ENCODE results near the gene SKA3.

SKA3 gene

DNA sequence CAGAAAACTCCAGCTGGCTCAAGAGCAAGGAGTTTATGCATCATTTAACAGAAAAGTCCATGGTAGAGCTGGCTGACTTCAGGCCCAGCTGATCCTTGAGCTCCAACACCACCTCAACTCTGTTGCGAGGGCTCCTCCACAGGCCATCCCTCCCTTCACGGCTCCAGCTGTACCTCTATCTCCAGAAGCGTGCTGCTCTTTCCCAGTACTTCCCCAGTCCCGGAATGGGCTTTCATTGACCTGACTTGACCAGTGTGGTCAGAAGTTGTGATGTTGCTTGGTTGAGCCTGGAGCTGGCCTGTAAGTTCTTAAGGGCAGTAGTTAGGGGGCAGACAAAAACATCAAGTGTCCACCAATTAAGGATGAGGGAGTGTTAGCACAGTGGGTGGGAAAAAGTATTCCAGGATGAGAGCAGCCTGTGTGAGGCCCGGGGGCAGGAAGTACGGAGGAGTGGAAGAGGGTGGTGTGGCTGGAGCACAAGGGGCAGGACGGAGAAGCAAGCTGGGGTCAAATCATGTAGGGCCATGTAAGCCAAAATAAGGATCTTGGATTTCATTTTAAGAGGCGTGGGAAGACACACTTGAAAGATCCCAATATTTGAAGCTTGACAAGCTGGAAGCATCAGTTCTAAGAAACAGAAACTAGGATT, 24.0 kb downstream of the SKA3 start:
- TF ChIP-seq CEBPB (IDR thresholded peaks at IDR 0.05) = no peak
- TF ChIP-seq ZBTB7A (IDR thresholded peaks at IDR 0.05; ENCODE audit: low read depth) = no peak
- TF ChIP-seq REST (IDR thresholded peaks at IDR 0.05; ENCODE audit: low read depth) = no peak
- TF ChIP-seq EGR1 (IDR thresholded peaks at IDR 0.05) = no peak
- no peak for TF ChIP-seq CREB1 (IDR thresholded peaks at IDR 0.05; ENCODE audit: low read depth)
- TF ChIP-seq TCF12 (IDR thresholded peaks at IDR 0.05; ENCODE audit: low read depth) = no peak
- TF ChIP-seq USF1 (IDR thresholded peaks at IDR 0.05) = no peak
- TF ChIP-seq MAX (IDR thresholded peaks at IDR 0.05) = no peak
- no peak for TF ChIP-seq NFIC (IDR thresholded peaks at IDR 0.05)
- no peak for TF ChIP-seq TAF1 (IDR thresholded peaks at IDR 0.05; ENCODE audit: low read depth)
- TF ChIP-seq FOXM1 (IDR thresholded peaks at IDR 0.05; ENCODE audit: borderline replicate concordance, low read depth) = no peak
- no peak for TF ChIP-seq RAD21 (IDR thresholded peaks at IDR 0.05; ENCODE audit: low read depth)

- TF ChIP-seq TCF12 (IDR thresholded peaks at IDR 0.05; ENCODE audit: low read depth) (no peak), EGR1 (IDR thresholded peaks at IDR 0.05) (no peak), MAX (IDR thresholded peaks at IDR 0.05) (no peak), CEBPB (IDR thresholded peaks at IDR 0.05) (no peak), ZBTB7A (IDR thresholded peaks at IDR 0.05; ENCODE audit: low read depth) (no peak), REST (IDR thresholded peaks at IDR 0.05; ENCODE audit: low read depth) (no peak), USF1 (IDR thresholded peaks at IDR 0.05) (no peak), EP300 (IDR thresholded peaks at IDR 0.05; ENCODE audit: borderline replicate concordance) (no peak), FOXM1 (IDR thresholded peaks at IDR 0.05; ENCODE audit: borderline replicate concordance, low read depth) (no peak), RAD21 (IDR thresholded peaks at IDR 0.05; ENCODE audit: low read depth) (no peak), YY1 (IDR thresholded peaks at IDR 0.05; ENCODE audit: low read depth) (no peak), TEAD4 (IDR thresholded peaks at IDR 0.05) (no peak), TAF1 (IDR thresholded peaks at IDR 0.05; ENCODE audit: low read depth) (no peak), CREB1 (IDR thresholded peaks at IDR 0.05; ENCODE audit: low read depth) (no peak), NFIC (IDR thresholded peaks at IDR 0.05) (no peak)
These were observed 26.3 kb downstream of the SKA3 start for GRCh38 chr13:21150013-21150412.

DNA sequence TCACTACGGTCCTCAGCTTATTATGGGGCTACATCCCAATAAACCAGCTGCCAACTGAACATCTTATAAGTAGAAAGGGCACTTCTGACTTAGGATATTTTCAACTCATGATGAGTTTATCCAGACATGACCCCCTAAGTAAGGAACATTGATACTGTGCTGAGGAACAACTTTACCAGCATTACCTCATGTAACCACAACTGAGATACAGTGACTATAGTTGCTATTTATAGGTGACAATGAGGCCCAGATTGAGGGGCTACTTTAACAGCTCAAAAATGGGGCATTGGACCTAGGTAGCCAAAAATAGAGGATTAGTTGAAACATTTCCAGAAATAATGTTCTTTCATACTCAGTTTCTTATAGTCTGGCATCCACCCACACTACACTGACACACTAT, 26.8 kb downstream of the SKA3 start:
- TF ChIP-seq EGR1 (IDR thresholded peaks at IDR 0.05) (no peak), YY1 (IDR thresholded peaks at IDR 0.05; ENCODE audit: low read depth) (no peak), MAX (IDR thresholded peaks at IDR 0.05) (no peak), TAF1 (IDR thresholded peaks at IDR 0.05; ENCODE audit: low read depth) (no peak), EP300 (IDR thresholded peaks at IDR 0.05; ENCODE audit: borderline replicate concordance) (no peak), NFIC (IDR thresholded peaks at IDR 0.05) (no peak), FOXM1 (IDR thresholded peaks at IDR 0.05; ENCODE audit: borderline replicate concordance, low read depth) (no peak), REST (IDR thresholded peaks at IDR 0.05; ENCODE audit: low read depth) (no peak), TEAD4 (IDR thresholded peaks at IDR 0.05) (no peak), CEBPB (IDR thresholded peaks at IDR 0.05) (no peak), ZBTB7A (IDR thresholded peaks at IDR 0.05; ENCODE audit: low read depth) (no peak), USF1 (IDR thresholded peaks at IDR 0.05) (no peak), RAD21 (IDR thresholded peaks at IDR 0.05; ENCODE audit: low read depth) (no peak), CREB1 (IDR thresholded peaks at IDR 0.05; ENCODE audit: low read depth) (no peak), TCF12 (IDR thresholded peaks at IDR 0.05; ENCODE audit: low read depth) (no peak)

Measured in Ishikawa (cell line).